ENCODE data around the gene CDK14.

The CDK14 gene

GRCh38 chr7:91085175-91085574, 489.1 kb downstream of the CDK14 start:
- DNase-seq = no peak

DNA sequence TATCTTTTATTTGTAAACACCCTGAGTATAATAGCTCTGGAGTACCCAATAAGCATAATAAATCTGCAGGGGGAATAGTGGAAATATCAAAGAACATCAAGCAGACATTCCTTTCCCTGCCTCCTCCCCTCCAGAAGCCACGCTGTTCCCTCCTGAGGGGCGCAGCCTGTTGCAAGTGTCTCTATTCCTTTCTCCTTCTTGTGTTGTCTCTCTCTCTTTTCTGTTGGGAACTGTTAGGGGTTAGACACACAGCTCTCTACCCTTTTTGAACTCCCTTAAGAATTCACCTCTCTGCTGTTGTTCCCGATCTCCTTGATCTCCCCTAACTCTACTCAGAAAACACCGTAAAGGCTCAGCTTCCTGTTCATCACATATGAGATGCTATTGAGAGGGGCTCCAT, 490.1 kb downstream of the CDK14 start:
- DNase-seq = no peak

- no peak for DNase-seq
Measured at GRCh38 chr7:91088156-91088555, 492.0 kb downstream of the CDK14 start.

DNA sequence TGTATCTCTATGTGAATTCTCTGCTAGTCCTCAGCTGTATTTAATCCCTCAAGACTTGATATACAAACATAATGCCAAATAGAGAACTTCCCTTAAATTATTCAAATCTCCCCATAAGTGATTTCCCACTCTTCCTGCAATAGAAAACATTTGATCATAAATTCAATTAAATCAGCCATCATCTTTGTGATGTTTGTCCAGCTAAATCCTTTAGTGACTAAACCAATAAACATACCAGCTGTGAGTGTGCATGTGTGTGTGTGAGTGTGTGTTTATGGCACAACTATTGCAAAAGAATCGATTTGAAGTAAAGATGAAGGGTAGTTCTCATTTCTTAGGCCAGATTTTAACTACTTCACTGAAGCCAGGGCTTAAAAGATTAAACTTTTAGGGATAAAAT, 492.6 kb downstream of the CDK14 start:
- no peak for DNase-seq

- peak in 5 of 56 donors; percentile 8 to 15 (median 10) for DNase-seq
Measured at GRCh38 chr7:91089382-91089963, 493.4 kb downstream of the CDK14 start.

DNA sequence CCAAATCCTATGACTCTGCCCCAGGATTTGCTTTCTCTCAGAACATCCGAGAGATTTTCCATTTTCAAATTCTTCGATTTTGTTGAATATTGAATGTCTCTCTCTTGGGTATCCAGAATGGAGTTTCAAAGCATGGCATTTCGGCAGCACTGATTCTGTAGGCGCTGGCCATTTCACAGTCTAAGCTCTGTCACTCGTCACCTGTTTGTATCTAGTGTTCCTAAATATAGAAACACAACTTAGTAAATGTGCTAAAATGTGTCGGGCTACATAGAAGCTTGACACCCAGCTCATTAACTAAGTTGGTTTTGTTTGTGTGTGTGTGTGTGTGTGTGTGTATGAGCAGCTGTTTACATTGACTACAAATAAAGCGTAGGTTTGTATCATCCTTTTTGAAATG, 494.6 kb downstream of the CDK14 start:
- no peak for DNase-seq

DNA sequence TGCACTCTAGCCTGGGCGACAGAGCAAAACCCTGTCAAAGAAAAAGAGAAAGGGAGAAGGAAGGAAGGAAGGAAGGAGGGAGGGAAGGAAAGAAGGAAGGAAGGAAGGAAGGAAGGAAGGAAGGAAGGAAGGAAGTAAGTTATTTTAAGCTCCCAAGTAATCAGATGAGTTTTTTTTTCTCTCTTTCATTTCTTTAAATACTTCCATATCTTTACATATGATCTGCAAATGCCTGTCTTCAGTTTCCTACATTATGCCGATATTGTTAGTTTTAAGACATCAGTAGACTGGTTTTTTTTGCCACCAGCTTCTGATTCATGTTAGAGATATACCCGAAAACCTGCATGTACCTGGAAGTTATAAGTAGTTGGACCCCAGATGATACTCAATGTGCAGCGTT, 495.5 kb downstream of the CDK14 start:
- no peak for DNase-seq

DNA sequence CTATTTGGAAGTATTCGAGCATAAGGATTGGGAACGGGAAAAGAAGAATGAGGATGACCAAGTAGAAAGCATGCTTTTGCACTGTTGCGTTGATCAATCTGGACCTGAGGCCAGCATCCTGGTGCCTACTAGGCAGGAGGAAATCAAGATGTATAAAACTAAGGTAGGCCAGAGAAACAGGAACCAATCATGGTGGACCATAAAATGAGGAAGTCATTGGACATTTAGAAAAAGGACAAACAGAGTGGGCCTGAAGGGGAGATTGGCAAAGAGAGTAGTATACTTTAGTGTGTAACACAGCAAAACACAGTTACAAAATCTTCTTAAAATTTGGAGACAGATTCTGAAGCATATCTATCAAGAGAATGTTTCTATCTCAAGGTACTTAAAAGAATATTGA, 497.1 kb downstream of the CDK14 start:
- no peak for DNase-seq

GRCh38 chr7:91098566-91098965, 502.4 kb downstream of the CDK14 start:
- DNase-seq = no peak

DNA sequence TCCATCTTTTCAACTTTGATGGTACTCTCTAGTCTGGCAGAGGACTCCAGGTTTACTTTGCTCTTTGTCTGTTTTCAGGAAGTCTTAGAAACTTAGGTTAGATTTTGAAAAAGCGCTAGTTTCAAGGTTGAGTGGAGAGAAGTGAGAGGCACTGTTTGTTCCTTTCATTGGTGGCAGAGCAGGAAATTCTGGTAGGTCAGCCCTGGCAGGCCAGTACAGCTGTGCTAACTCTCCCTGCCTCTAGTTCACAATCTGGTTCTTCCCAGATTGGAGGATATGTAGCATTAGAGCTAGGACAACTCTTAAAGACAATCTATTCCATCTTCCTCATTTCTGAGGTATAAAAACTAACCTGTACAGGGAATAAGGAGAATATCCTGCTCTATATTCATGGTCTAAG, 507.2 kb downstream of the CDK14 start:
- DNase-seq = no peak

GRCh38 chr7:91107460-91107859, 511.3 kb downstream of the CDK14 start:
- DNase-seq = no peak

GRCh38 chr7:91109200-91109599, 513.1 kb downstream of the CDK14 start:
- no peak for DNase-seq

DNA sequence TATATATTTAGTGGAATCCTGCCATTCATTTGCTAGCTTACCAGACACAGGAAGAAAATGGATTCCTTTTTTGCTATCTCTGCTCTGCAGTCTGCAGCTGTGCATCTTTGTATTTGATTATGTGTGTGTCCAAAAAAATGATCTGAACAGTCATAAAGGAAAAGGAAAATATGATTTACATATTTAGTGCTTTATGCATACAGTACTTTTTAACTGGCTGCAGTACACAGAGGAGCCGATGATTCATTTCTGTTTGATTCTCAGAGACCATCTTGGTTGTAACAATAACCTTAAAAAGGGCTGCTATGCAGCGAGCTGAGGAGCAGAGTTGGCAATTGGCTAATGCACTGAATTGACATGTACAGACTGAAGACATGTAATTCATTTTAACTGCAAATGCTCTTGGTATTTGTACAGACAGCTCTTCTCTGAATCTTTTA, 516.8 kb downstream of the CDK14 start:
- no peak for DNase-seq

- DNase-seq = no peak
Measured at GRCh38 chr7:91114232-91114631, 518.1 kb downstream of the CDK14 start.

DNA sequence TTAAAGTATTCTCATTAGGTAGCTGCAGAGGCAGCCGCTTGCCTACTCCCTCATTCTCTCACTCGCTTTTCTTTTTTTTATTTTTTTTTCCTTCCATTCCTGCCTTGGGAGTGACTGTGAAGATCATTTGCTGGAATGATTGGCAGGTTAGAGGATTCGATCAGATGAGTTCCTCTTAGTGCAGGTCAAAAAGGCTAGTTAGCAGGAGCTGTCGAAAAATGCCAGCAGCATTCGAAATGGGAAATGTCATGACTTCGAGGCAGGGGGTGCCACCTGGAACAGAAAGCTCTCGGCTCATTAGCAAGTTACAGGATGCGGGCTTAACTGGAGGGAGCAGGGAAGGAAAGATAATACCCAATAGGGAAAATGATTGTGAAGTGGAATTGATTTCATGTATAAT, 530.6 kb downstream of the CDK14 start:
- DNase-seq = no peak

DNA sequence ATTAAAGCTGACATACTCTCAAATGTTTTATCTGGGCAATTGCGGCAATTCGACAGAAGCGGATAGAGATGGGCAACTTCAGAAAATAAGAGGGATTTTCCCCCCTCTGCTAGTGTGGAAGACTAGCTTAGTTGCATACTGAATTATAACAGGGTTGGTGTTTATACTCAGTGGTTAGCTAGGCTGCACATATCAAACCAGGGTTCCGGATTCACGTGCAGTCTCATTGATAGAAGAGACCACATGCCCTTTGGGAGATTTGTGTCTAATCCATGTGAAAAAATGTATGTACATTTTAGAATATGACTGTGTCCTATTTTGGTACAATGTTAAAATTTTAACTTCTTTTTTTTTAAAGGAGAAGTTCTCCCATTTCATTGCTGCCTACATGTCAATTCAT, 531.2 kb downstream of the CDK14 start:
- DNase-seq = no peak

GRCh38 chr7:91127959-91128358, 531.8 kb downstream of the CDK14 start:
- no peak for DNase-seq

- DNase-seq = no peak
Measured at GRCh38 chr7:91128683-91129348, 532.7 kb downstream of the CDK14 start.

DNA sequence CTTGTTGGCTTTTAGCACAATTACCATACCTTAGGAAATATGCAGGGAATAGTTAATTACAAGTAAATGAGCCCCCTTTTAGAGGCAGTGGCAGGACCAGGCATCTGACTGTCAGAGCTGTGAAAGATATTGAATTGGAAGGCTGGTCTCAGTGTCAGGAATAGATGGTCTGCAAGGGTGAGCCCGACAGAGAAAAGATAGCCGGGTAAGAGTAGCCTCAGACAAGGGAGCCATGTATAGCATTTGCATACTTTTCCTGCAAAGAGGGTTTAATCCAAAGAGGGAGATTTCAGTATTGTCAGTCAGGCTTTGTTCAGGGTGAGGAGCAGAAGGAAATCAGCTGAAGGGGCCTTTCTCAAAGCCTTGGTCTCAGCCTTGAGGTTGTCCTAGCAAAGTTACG, 539.2 kb downstream of the CDK14 start:
- no peak for DNase-seq

DNA sequence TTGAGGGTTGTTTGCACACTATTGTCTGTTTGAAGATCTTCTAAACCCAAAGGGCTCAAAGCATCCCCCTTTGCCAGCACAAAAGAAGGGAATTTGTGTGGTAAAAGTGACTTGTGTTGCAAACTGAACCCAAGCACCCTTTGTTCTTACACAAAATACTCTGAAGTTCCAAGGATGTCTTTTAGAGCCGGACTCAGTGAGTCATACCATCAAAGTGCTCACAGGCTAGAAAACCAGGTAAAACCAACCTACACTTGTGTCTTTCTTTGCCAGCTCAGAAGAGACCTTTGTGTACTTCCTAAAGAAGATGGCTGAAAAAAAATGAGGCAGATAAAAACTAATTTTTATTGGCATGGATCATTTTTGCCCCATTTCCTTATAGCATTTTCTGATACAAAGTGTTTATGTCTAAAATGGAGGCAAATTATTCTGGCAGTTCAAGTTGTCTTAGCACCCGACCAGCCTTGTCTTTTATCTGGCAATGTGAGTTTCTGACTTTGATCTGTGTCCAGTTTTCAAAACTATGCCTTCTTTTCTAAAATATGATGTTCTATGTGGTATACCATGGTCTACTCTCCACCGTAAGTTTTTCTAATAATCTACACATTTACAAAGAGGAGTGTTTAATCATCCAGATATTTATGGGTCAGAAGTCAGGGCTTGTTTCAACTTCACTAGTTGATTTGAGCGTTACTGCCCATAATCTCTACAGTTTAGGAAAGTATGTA, 539.7 kb downstream of the CDK14 start:
- no peak for DNase-seq

GRCh38 chr7:91137153-91137787, 541.1 kb downstream of the CDK14 start:
- no peak for DNase-seq

DNA sequence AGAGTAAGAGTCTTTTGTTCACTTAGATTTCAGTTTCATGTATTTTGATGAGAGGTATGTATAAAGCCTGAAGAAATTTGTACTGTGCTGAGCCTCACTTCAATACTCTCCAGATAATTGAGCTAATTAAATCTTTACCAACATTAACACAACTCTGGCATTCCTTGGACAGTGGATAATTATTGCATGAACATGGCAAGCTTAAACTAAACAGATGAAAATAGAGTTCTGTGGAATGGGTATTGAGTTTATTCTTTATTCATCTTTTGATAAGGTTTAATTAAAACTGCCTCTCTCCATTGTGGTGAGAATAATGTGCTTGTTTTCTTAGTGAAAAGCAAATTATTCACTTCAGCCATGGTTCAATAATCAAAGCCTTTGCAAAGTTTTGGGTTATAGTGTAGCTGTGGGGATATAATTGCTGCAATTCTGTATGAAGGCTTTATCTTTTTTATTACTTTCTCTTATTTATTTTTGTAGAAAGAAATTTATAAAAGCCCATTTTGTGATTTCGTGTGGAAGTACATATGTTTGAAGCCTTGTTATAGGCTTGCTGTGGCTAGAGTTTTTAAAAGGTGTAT, 541.8 kb downstream of the CDK14 start:
- no peak for DNase-seq
